ENCODE measurements around the gene IFNGR2.
A peak's percentile ranks its signal among the peaks of the same experiment; 100 is the strongest.
"Not testable (repeated sequence)": the region's sequence is repeated elsewhere in the genome, so short reads cannot be mapped to it uniquely, and the experiment has no call there.

The IFNGR2 gene, protein sequence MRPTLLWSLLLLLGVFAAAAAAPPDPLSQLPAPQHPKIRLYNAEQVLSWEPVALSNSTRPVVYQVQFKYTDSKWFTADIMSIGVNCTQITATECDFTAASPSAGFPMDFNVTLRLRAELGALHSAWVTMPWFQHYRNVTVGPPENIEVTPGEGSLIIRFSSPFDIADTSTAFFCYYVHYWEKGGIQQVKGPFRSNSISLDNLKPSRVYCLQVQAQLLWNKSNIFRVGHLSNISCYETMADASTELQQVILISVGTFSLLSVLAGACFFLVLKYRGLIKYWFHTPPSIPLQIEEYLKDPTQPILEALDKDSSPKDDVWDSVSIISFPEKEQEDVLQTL

DNA sequence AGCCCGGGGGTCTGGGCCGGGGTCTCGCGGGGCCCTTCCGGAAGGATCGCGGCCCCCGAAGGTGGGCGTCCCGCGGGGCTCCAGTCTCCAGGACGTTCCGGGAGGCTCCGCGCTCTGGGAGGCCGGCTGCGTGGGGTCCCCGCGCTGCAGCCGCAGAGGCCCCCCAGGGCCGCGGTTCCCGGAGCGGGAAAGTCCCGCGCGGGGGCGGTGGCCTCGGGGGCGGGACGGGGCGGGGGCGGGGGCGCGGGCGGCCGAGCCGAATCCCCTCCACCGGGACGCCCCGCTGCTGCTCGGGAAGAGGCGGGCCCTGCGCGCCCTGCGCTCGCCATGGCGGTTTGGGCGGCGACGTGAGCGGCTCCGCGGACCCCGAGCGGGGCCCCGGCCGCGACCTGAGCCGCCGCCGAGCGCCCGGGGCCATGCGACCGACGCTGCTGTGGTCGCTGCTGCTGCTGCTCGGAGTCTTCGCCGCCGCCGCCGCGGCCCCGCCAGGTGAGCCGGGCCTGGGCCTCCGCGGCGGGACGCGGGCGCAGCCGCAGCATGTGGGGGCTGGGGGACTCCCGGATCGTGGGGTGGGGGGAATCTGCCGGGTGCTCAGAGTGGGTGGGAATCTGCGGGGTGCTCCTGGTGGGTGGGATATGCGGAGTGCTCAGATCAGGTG, at the start of gene IFNGR2:
Gene IFNGR2 (plus strand): TSS at position 286 of the 658 bp plus-strand sequence. CDS start 131 bp downstream, at position 417.
- peak; percentile 42 for DNase-seq

DNA sequence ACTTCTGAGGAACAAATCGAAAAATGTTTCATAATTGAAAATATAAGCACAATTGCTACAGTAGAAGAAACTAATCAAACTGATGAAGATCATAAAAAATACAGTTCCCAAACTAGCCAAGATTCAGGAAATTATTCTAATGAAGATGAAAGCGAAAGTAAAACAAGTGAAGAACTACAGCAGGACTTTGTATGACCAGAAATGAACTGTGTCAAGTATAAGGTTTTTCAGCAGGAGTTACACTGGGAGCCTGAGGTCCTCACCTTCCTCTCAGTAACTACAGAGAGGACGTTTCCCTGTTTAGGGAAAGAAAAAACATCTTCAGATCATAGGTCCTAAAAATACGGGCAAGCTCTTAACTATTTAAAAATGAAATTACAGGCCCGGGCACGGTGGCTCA, 47.9 kb upstream of the IFNGR2 start:
- no peak for DNase-seq

DNA sequence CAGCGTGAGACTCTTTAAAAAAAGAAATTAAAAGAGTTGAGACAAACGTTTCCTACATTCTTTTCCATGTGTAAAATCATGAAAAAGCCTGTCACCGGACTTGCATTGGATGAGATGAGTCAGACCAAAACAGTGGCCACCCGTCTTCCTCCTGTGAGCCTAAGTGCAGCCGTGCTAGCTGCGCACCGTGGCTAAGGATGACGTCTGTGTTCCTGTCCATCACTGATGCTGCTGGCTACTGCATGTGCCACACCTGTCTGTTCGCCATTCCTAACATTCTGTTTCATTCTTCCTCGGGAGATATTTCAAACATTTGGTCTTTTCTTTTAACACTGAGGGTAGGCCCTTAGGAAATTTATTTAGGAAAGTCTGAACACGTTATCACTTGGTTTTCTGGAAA, 47.2 kb upstream of the IFNGR2 start:
- no peak for DNase-seq

DNA sequence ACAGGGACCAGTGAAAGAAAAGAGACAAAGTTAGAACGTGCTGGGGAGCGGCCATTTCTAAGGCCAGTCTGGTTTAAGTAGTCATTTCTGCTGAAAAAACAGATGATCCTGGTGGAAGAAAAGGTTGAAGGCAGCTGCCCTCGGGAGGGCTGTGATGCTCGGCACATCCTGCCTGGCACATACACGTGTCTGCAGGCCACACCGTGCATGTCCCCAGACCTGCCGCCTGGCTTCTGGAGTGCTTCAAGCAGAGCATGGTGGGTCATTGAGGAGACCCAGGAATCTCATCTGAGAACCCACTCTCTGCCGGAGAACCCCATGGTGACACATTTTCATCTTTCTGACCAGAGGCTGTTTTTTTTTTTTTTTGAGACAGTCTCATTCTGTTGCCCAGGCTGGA, 46.0 kb upstream of the IFNGR2 start:
- no peak for DNase-seq

DNA sequence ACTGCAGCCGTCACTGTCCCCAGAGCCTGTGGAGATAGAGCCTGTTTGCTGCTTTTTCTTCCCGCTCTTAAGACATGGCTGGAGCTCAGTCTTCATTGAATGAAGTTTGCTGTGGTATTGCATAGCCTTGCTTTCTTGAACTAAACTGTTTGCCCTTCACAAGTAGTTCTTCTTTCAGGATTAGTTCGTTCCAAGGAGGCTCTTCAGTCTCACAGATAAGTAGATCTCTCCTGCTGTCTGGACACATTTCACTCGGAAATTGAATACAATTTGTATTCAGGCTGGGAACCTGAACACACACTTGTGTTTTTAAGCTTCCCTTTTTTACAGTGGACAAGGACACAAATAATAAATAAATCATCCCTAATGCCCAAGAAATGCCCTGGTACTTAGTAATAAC, 43.8 kb upstream of the IFNGR2 start:
- no peak for DNase-seq

DNA sequence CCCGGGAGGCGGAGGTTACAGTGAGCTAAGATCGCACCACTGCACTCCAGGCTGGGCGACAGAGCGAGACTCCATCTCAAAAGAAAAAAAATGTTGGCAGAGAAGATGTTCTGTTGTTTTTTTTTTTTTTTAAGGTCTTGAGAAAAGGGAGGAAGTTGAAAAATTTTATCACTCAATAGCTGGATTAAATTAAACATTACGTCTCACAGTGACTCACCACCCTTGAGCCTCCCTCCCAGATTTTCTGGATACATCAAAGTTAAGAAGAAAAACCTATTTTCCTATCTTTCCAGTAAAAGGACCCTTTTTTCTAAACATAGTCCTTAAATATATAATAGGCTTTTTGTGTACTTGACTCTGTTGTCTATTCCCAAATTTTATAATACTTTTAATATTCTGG, 42.9 kb upstream of the IFNGR2 start:
- DNase-seq = peak; percentile 48

DNA sequence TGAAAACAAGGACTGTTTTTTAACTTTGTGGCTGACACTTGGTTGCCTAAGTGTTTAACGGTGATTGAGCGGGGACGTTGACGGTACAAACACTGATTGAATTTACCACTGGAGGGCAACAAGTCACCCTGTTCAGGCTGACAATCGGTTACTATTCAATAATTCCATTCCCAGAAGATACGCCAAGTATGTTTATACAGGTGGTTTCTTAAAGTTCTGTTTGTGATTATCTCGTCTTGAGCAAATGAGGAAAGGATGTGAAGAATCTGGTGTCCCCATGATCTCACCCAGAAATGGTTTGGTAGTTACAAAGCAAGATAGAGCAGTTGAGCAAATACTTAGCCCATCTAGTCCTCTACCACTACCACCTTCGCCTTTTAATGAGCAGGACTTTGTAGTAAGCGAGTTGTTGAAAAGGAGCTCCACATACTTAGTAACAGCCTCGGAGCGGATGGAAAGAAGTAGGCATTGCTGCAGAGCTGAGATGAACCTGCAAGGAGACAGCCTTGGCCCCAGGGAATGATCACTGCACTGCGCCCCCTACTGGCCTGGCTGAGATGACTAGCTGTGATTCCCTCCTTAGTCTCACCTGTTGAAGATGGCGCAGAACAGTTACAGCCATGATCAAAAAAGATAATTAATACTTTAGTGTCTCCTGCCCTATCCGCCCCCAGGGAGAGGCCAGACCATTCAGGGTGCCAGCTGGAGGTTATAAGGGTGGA, 42.2 kb upstream of the IFNGR2 start:
- DNase-seq = peak; percentile 75

DNA sequence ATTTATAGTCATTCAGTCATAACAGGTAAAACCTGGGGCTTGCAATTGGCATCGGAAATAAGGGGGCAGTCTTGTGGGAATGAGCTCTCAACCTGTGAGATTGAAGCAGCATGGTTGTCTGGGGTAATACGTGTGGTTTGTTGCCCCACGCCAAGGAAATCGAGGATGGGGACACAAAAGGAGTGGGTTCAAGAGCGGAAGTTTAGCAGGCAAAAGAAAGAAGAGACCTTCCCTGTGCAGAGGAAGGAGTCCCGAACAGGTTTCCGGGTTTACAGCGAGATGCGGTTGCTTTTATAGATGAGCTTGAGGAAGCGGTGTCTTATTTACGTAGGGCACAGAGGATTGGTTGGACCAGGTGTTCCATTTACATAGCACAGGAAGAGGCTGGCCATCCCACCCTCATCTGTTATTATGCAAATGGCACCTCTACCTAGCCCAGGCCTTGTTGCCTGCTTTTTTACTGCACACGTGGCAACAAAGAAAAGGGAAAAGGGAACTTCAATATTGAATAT, 41.1 kb upstream of the IFNGR2 start:
- no peak for DNase-seq

DNA sequence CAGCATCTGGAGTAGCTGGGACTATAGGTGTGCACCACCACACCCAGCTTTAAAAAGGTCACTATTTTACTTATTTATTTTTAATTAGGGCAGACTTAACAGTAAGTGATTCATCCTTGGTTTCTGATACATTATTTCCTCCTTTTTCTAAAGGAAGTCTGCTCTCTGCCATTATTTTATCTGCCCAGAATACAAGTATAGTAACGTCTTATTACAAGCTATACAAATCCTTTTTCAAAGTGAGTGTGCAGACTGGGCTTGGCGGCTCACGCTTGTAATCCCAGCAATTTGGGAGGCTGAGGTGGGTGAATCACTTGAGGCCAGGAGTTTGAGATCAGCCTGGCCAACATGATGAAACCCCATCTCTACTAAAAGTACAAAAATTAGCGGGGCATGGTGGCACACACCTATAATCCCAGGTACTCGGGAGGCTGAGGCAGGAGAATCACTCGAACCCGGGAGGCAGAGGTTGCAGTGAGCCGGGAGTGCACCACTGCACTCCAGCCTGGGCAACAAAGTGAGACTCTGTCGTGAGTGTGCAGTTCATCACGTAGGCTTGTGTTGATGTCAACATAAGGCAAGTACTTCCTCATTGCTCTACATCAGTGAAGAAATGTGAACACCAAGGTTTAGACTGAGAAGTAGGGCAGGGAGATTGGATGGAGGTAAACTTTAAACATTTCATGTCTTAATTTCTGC, 39.2 kb upstream of the IFNGR2 start:
- not testable (repeated sequence) for DNase-seq

DNA sequence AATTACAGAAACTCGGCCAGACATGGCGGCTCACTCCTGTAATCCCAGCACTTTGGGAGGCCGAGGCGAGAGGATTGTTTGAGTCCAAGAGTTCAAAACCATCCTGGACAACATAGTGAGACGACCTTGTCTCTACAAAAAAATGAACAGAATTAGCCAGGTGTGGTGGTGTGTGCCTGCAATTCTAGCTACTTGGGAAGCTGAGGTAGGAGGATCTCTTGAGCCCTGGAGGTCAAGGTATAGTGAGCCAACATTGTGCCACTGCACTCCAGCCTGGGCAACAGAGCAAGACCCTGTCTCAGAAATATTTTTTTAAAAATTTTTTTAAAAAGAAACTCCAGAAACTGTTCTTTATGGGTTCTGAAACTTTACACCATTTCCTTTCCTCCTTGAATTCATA, 38.4 kb upstream of the IFNGR2 start:
- DNase-seq = no peak

DNA sequence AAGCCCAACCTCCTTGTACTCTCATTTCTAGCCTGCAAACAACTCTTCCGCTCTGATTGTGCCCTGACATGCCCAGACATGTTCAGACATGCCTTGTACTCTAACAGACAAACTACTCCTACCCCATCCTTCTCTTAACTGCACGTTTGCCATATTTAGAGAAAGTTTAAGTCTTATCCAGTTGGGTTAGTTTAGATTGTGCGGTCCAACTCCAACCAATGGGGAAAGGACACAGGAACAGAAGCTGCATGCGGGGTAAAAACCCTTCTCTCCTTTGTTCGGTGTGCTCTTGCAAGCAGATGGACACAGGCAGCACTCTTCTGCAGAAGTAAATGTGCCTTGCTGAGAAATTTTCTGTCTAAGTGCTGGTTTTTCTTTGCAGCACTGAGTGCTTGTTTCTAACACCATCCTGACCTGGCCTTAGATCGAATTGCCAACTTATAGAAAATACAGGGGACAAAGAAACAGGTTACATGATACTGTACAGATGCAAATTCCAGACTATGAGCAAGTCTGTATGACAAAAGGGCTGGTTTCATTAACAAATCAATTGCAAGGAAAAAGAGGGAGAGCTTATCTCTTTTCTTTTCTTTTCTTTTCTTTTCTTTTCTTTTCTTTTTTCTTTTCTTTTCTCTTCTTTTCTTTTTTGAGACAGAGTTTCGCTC, 35.8 kb upstream of the IFNGR2 start:
- DNase-seq = no peak

DNA sequence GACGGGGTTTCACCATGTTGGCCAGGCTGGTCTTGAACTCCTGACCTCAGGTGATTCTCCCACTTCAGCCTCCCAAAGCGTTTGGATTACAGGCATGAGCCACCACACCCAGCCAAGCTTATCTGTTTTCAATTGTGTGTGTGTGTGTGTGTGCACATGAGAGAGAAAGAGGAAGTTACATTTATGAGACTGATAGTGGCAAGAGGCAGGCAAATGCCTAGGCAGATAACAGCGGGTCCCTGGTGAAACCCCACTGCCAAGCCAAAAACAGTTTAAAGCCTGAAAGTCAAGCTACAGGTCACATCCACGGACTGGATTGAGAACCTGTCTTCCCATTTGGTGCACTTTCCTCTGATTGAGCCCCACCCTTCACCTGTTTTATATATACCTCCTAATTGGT, 35.1 kb upstream of the IFNGR2 start:
- DNase-seq = no peak

DNA sequence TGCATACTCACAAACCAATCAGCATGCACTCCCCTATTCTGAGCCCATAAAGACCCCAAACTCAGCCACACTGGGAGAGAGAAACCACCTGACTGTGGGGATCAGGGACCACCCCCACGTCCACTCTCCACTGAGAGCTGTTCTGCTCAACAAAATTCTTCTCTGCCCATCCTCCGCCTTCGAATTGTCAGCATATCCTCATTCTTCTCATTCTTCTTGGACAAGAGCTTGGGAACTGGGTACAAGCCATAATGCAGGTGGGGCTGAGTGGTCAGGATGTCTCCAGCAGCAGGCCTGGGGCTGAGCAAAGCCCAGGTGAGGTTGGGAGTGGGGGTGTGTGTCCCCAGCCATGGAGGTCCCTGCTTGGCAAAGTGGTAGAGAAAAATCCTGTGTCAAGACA, 34.6 kb upstream of the IFNGR2 start:
- no peak for DNase-seq

DNA sequence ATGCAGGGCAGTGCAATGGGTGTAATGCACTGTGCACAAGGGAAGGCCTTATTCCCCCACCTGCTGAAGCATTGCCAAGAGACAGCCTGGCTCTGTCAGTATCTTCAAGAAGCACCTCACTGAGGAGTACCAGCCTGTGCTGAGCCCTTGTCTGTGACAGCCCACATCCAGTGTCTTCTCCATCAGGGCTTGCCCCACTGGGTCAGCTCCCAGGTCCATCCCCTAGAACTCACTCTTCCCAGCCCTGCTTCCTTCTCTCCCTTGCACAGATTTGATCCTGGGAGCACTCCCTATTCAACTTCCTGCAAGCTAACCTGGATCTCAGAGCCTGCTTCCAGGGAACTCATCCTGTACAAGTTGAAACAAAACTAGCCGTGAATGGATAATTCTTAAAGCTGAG, 33.6 kb upstream of the IFNGR2 start:
- DNase-seq = no peak

DNA sequence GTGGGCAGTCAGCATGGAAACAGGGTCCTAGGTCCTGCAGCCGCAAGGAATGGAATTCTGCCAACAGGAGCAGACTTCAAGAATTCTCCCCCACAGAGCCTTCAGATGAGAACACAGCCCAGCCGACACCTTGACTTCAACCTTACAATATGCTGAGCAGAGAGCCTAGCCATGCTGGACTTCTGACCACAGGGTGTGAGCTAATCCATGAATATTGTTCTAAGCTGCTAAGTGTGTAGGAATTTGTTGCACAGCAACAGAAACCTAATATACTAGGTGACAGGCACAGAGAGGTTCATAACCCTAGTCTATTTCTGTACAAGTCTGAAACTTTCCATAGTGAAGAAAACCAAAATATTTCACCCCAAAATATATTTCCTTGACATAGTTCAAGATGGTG, 32.9 kb upstream of the IFNGR2 start:
- no peak for DNase-seq

DNA sequence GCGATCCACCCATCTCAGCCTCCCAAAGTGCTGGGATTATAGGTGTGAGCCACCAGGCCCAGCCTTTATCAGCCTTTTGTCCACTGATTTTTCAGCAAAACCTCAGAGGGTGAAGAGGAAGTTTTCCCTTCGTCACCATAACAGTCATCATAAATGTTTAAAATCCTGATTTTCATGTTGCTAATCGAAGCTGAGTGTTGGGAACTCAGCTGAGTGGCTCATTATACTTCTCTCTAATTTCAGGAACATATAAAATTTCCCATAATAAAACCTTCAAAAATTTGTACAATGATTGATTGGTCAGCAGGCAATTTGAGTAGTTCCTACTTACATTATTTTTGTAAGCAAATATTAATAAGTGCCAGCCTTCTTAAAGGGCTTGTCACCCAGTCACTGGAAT, 31.8 kb upstream of the IFNGR2 start:
- DNase-seq = no peak

DNA sequence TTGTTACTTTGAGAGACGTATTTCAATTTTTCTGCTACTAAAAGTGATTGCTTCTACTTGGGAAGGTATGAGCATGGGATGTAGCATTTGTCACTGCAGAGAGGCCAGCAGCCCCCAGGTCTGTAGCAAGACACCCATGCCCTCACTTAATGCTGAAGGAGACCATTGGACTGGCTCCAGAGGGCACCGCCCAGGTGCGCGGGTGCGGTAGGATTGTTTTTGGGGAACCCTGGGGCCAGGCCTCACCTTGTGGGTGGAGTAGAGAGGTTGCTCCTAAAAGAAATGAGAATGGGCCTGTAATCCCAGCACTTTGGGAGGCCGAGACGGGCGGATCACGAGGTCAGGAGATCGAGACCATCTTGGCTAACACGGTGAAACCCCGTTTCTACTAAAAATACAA, 30.6 kb upstream of the IFNGR2 start:
- DNase-seq = no peak

DNA sequence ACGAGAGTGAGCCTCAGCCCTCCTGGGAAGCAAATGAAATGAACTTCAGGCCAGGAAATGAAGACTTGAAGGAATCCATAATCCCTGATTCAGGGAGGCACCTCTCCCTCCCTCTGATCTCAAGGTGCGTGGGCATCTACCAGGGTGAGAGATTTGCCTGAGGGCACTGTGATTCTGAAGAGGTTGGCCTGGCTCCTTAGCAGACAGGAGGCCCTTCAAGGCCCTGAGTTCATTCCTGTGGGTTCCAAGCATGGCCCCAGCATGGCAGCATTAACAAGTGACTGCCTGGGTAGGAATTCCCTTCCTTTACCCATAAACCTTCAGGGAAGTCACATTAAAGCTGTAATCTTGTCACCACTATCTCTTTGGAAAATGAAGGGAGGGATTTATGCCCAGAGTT, 29.8 kb upstream of the IFNGR2 start:
- peak; percentile 49 for DNase-seq

DNA sequence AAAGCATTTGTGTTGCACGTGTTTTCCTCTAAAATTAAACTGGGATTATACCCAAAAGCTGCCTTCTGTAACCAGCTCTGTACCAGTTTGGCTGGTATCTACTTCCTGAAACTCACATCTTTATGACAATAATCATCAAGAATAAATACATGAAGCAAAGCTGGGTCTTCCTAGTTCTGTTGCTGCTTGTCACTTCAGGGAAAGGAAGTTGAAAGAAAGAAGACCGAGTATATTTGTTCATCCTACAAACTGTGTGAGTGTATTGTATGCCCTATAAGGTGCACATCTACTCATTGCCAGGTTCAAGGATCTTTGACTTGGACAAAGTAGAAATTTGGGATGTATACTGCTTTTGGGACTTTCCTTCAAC, 29.1 kb upstream of the IFNGR2 start:
- no peak for DNase-seq

DNA sequence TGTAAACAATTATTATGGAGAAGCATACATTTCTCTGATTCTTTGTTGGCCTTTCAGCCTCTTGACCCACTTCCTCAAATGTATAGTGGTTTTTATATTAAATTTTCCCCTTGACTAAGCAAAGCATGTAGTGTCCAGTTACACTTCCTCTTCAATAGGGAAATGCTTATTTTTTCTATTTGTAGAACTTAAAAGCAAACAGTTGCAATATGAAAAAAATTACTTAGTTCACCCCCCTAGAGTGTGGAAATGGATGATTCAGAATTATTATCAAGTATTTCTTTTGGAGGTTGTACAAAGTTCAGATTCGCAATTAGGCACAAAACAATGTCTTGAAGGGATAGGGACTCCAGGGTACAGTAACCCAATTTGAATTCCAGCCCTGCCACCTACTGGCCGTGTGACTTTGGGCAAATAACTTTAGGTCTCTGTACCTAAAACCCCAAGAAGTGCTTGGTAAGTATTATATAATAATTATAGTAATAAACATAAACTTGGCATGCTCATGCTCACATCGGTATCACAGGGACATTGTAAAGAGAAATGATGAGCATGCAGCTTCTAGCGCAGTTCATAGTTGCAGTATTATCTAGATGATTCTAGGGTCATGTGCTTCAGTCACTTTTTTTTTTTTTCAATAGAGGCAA, 28.6 kb upstream of the IFNGR2 start:
- peak; percentile 53 for DNase-seq

DNA sequence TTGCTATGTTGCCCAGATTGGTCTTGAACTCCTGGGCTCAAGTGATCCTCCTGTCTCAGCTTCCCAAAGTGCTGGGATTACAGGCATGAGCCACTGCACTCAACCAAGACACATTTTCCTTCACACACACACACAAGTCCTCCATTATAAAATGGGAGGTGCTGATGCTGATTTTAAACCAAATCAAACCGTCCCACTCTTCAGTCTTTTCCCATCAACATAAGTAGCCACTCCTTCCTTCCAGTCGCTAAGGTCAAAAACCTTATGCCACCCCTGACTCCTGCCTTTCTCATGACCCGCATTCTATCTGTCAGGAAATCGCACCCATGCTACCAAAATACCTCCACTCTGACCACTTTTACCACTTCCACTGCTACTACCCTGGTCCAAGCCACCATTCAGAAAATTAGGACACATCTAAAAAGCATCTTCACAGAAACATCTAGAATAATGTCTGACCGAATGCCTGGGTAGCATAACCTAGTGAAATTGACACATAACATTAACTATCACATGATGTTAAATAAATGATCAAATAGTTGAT, 28.0 kb upstream of the IFNGR2 start:
- DNase-seq = no peak

All from EL (cell line).